Right lobe of liver (tissue), 5 donors: ENCODE results near the gene LORICRIN. TPM values are rescaled to one million over a fixed set of nuclear protein-coding genes. Genes with fewer than 3 reads are reported as not detected.

Source experiments
- total RNA-seq, 6 experiments: library from RNA; depleted of rRNA in 2 of 6; stranded (reverse); fragments of >200 nt in 2 of 6; fragmentation: NEBNext Ultra II Directional in 3 of 6; extraction: Animal tissue kit (Norgen Biotek cat#: 25700) in 3 of 6; gene quantifications; one replicate each; pipeline versions ENCODE4 v1.1.0 to v1.2.4, GENCODE V29; 2016 to 2023
- donor health status: DM: no; HTN: no; CAD: no.
- donor health status: DM: no; HTN: no; CAD: no.
- donor health status: DM: no; HTN: yes; CAD: no.
- donor health status: DM: no; HTN: yes; CAD: no.

LORICRIN gene
- total RNA-seq, 6 experiments from 2014 or later = not detected

Other genes with a start within 250 kb of the LORICRIN start
- not detected for gene SPRR1B, start 228.5 kb upstream of the LORICRIN start, total RNA-seq
- gene SPRR2D, start 218.6 kb upstream of the LORICRIN start, total RNA-seq = not detected
- gene SPRR2A, start 202.2 kb upstream of the LORICRIN start, total RNA-seq = under 1 TPM in 1 of 6 experiments, not detected in 5; 0.40 TPM
- not detected for gene SPRR2B, start 188.1 kb upstream of the LORICRIN start, total RNA-seq
- not detected for gene SPRR2E, start 165.2 kb upstream of the LORICRIN start, total RNA-seq
- gene SPRR2F, start 146.2 kb upstream of the LORICRIN start, total RNA-seq = not detected
- gene SPRR2G, start 108.8 kb upstream of the LORICRIN start, total RNA-seq = not detected
- gene LELP1, start 56.3 kb upstream of the LORICRIN start, total RNA-seq = not detected
- not detected for gene PRR9, start 42.1 kb upstream of the LORICRIN start, total RNA-seq
- not detected for gene PGLYRP3, start 53.3 kb downstream of the LORICRIN start, total RNA-seq
- not detected for gene PGLYRP4, start 89.2 kb downstream of the LORICRIN start, total RNA-seq
- gene S100A9, start 98.2 kb downstream of the LORICRIN start, total RNA-seq = 10 to 100 TPM; 34.3 to 96.8 (median 64.5) TPM
- gene S100A12, start 115.9 kb downstream of the LORICRIN start, total RNA-seq = 1 to 10 TPM; 1.5 to 3.8 (median 3.0) TPM
- gene S100A8, start 131.4 kb downstream of the LORICRIN start, total RNA-seq = 10 to 100 TPM; 16.0 to 47.4 (median 30.0) TPM
- gene S100A7A, start 156.8 kb downstream of the LORICRIN start, total RNA-seq = not detected
- not detected for gene S100A7, start 201.0 kb downstream of the LORICRIN start, total RNA-seq